Caki2 (cell line): ENCODE results near the gene DNAH2. TPM values are rescaled to one million over a fixed set of nuclear protein-coding genes. Genes with fewer than 3 reads are reported as not detected.
A peak's percentile ranks its signal among the peaks of the same experiment; 100 is the strongest.

Source experiments
- DNase-seq: peaks from one replicate; pipeline ENCODE4 v3.0.0-alpha.2; 2015; ENCODE audit warnings: low read depth
- in situ Hi-C: cut with HindIII; loops from 2 replicates; pipeline ENCODE4 v1.10.0; 2016; ENCODE audit warnings: low sequenced_read_pairs, low pct_unique_long_range_greater_than_20kb, mixed read lengths
- total RNA-seq: library from RNA; depleted of rRNA; stranded (reverse); fragments of >200 nt; shearing (Covaris generic); gene quantifications from 2 replicates; pipeline ENCODE4 v1.2.3, GENCODE V29; 2014; ENCODE audit warnings: low replicate concordance

Gene DNAH2
- total RNA-seq, 1 experiment from 2014 or later: 1.0 TPM

GRCh38 chr17:7714721-7715594 lies 2.6 kb upstream of the DNAH2 start:
- in situ Hi-C loops: no loop called here

GRCh38 chr17:7715936-7716886 lies 1.3 kb upstream of the DNAH2 start:
- DNase-seq: no peak
- in situ Hi-C loops: no loop called here

More at GRCh38 chr17:7714721-7715594, 2.6 kb upstream of the DNAH2 start:
- no peak for DNase-seq

- in situ Hi-C loops: no loop called here
- DNase-seq: no peak
Measured at GRCh38 chr17:7717756-7718350, 309 bp downstream of the DNAH2 start.

GRCh38 chr17:7719661-7720060 lies 2.1 kb downstream of the DNAH2 start:
- no peak for DNase-seq
- in situ Hi-C loops: no loop called here

GRCh38 chr17:7720125-7720524 lies 2.6 kb downstream of the DNAH2 start:
- no peak for DNase-seq
- in situ Hi-C loops: no loop called here

- no peak for DNase-seq
- in situ Hi-C loops: no loop called here
Measured at GRCh38 chr17:7721612-7722011, 4.1 kb downstream of the DNAH2 start.

GRCh38 chr17:7727886-7728285 lies 10.3 kb downstream of the DNAH2 start:
- no peak for DNase-seq
- in situ Hi-C loops: no loop called here

- in situ Hi-C loops: no loop called here
- no peak for DNase-seq
Measured at GRCh38 chr17:7729816-7730215, 12.3 kb downstream of the DNAH2 start.

GRCh38 chr17:7732981-7733539 lies 15.5 kb downstream of the DNAH2 start:
- no peak for DNase-seq
- in situ Hi-C loops: no loop called here

GRCh38 chr17:7737601-7738000 lies 20.1 kb downstream of the DNAH2 start:
- DNase-seq: no peak
- in situ Hi-C loops: no loop called here

GRCh38 chr17:7739746-7740145 lies 22.2 kb downstream of the DNAH2 start:
- no peak for DNase-seq
- in situ Hi-C loops: no loop called here

GRCh38 chr17:7740481-7741001 lies 23.0 kb downstream of the DNAH2 start:
- in situ Hi-C loops: no loop called here
- DNase-seq: no peak

- no peak for DNase-seq
- in situ Hi-C loops: no loop called here
Measured at GRCh38 chr17:7742729-7743128, 25.2 kb downstream of the DNAH2 start.

- DNase-seq: no peak
- in situ Hi-C loops: no loop called here
Measured at GRCh38 chr17:7744416-7744815, 26.9 kb downstream of the DNAH2 start.

GRCh38 chr17:7745748-7746470 lies 28.4 kb downstream of the DNAH2 start:
- in situ Hi-C loops: no loop called here
- peak; percentile 29 for DNase-seq

GRCh38 chr17:7747635-7748071 lies 30.1 kb downstream of the DNAH2 start:
- in situ Hi-C loops: no loop called here

GRCh38 chr17:7748076-7748775 lies 30.7 kb downstream of the DNAH2 start:
- in situ Hi-C loops: no loop called here
- no peak for DNase-seq

More at GRCh38 chr17:7747635-7748071, 30.1 kb downstream of the DNAH2 start:
- DNase-seq: no peak
